ENCODE measurements around the gene GPR153. TPM values are rescaled to one million over a fixed set of nuclear protein-coding genes. Genes with fewer than 3 reads are reported as not detected.

The GPR153 gene
- total RNA-seq, 1 experiment from 2014 or later, result 3.2 TPM

DNA sequence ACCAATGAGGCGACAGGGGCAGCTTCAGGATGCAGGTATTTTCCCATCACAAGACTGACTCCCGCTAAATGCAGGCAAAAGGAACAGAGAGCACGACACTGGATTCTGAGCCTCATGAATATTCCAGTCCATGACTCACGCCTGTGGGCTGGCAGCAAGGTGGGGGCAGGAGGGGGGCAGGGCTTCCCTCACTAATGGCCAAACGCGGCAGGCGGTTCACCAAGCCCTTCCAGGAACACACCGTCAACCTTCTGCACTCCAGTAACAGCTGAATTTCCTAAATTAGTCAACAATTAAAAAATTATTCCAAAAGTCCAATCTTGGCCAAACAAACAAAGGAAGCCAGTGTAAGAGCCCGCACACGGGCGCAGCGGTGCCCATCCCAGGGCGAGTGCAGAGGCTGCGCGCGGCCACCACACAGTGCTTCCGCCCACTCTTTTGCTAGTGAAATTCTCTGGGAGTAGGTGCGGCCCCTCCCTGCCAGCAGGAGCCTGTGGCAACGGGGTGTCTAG, 12.5 kb upstream of the GPR153 start:
- Histone ChIP-seq H3K4me3 (ENCODE audit: low read depth, low read length) (no peak overlapping the region), H3K4me1 (no peaks in the 10 kb centered on the region), H3K36me3 (ENCODE audit: control insufficient read depth, insufficient read depth, low read length) (no peaks in the 10 kb centered on the region; the same call in 1 of the 2 replicates), H3K27me3 (replicated peaks; ENCODE audit: control insufficient read depth, insufficient read depth, low read length) (no peaks in the 10 kb centered on the region), H3K9me3 (no peaks in the 10 kb centered on the region)
- peaks cover 33% of the 10 kb centered on the region for H3K36me3 Mint-ChIP-seq (ENCODE audit: insufficient read depth, unreplicated experiment)
- no peak overlapping the region for H3K27ac Mint-ChIP-seq (ENCODE audit: unreplicated experiment)
- BruUV-seq (replicated peaks), result no TSS peak
- ChIA-PET POLR2A (no interaction called here), CTCF (no interaction called here)
- intact Hi-C loops (cut with micrococcal nuclease; ENCODE audit: unreplicated experiment), result no loop called here
- DNase-seq, result no peak
- no peaks in the 10 kb centered on the region for H3K4me1 Mint-ChIP-seq (ENCODE audit: low read depth, unreplicated experiment)
- H3K27me3 Mint-ChIP-seq (ENCODE audit: insufficient read depth, unreplicated experiment), result no peaks in the 10 kb centered on the region
- no peak overlapping the region for H3K4me3 Mint-ChIP-seq (ENCODE audit: unreplicated experiment)
- H3K9me3 Mint-ChIP-seq (ENCODE audit: unreplicated experiment), result no peaks in the 10 kb centered on the region
- TF ChIP-seq, protein P1, sequence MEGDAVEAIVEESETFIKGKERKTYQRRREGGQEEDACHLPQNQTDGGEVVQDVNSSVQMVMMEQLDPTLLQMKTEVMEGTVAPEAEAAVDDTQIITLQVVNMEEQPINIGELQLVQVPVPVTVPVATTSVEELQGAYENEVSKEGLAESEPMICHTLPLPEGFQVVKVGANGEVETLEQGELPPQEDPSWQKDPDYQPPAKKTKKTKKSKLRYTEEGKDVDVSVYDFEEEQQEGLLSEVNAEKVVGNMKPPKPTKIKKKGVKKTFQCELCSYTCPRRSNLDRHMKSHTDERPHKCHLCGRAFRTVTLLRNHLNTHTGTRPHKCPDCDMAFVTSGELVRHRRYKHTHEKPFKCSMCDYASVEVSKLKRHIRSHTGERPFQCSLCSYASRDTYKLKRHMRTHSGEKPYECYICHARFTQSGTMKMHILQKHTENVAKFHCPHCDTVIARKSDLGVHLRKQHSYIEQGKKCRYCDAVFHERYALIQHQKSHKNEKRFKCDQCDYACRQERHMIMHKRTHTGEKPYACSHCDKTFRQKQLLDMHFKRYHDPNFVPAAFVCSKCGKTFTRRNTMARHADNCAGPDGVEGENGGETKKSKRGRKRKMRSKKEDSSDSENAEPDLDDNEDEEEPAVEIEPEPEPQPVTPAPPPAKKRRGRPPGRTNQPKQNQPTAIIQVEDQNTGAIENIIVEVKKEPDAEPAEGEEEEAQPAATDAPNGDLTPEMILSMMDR (IDR thresholded peaks at IDR 0.05; ENCODE audit: insufficient read depth in 1 of 2, low read depth in 1 of 2, low read length in 1 of 2, severe bottlenecking in 1 of 2, unreplicated experiment in 1 of 2), result no peak

DNA sequence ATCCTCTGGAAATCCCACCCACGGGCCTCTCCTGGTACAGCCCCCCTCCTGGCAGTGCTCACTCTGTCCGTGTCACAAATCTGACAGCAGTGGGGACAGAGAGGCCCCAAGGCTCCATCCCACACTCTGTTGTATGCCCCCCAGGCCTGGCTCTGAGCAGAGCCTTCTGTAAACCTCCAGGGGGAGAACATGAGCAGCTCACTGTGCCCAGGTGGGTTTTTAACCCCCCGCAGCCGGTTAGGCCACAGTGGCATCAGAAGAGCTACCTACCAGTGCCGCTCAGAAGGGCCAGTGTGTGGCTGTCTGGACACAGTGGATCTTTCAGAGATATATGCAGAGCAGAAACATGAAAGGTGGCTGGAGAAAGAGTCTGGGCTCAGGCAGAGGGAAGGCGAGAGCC, 12.0 kb upstream of the GPR153 start:
- Mint-ChIP-seq H3K27ac (ENCODE audit: unreplicated experiment) (no peak overlapping the region), H3K4me3 (ENCODE audit: unreplicated experiment) (no peak overlapping the region), H3K27me3 (ENCODE audit: insufficient read depth, unreplicated experiment) (no peaks in the 10 kb centered on the region), H3K9me3 (ENCODE audit: unreplicated experiment) (no peaks in the 10 kb centered on the region), H3K36me3 (ENCODE audit: insufficient read depth, unreplicated experiment) (peaks cover 28% of the 10 kb centered on the region), H3K4me1 (ENCODE audit: low read depth, unreplicated experiment) (no peaks in the 10 kb centered on the region)
- TF ChIP-seq, protein P1 (IDR thresholded peaks at IDR 0.05; ENCODE audit: insufficient read depth in 1 of 2, low read depth in 1 of 2, low read length in 1 of 2, severe bottlenecking in 1 of 2, unreplicated experiment in 1 of 2), result no peak
- Histone ChIP-seq H3K4me3 (ENCODE audit: low read depth, low read length) (no peak overlapping the region), H3K4me1 (no peaks in the 10 kb centered on the region), H3K9me3 (no peaks in the 10 kb centered on the region), H3K36me3 (ENCODE audit: control insufficient read depth, insufficient read depth, low read length) (no peaks in the 10 kb centered on the region; the same call in 1 of the 2 replicates), H3K27me3 (replicated peaks; ENCODE audit: control insufficient read depth, insufficient read depth, low read length) (no peaks in the 10 kb centered on the region)
- POLR2A ChIA-PET, result no interaction called here
- no peak for DNase-seq
- CTCF ChIA-PET, result no interaction called here
- intact Hi-C loops (cut with micrococcal nuclease; ENCODE audit: unreplicated experiment), result no loop called here
- BruUV-seq (replicated peaks), result no TSS peak

DNA sequence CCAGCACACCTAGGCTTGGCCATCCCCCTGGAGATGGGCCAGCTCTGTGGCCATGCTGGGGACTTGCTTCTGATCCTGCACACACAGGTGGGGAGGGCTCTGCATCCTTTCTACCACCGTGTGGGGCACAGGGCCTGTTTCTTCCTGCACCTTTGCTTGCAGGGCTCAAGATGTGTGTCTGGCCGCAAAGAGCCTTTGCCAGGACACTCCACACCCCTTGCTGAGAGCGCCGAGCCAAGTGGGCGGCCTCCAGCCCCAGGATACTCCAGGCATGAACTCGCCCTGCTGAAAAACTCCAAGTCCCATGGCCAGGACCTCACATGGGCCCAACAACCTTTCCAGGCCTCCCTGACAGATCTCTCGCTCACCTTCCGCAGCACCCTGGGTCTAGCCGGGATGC, 11.6 kb upstream of the GPR153 start:
- POLR2A ChIA-PET, result no interaction called here
- H3K4me3 Mint-ChIP-seq (ENCODE audit: unreplicated experiment), result no peak overlapping the region
- H3K27me3 Mint-ChIP-seq (ENCODE audit: insufficient read depth, unreplicated experiment), result no peaks in the 10 kb centered on the region
- CTCF ChIA-PET, result no interaction called here
- no peaks in the 10 kb centered on the region for H3K27me3 ChIP-seq (replicated peaks; ENCODE audit: control insufficient read depth, insufficient read depth, low read length)
- no peak for DNase-seq
- no peaks in the 10 kb centered on the region for H3K4me1 ChIP-seq
- H3K4me3 ChIP-seq (ENCODE audit: low read depth, low read length), result no peak overlapping the region
- H3K4me1 Mint-ChIP-seq (ENCODE audit: low read depth, unreplicated experiment), result no peaks in the 10 kb centered on the region
- peaks cover 27% of the 10 kb centered on the region for H3K36me3 Mint-ChIP-seq (ENCODE audit: insufficient read depth, unreplicated experiment)
- H3K9me3 Mint-ChIP-seq (ENCODE audit: unreplicated experiment), result no peaks in the 10 kb centered on the region
- H3K9me3 ChIP-seq, result no peaks in the 10 kb centered on the region
- no TSS peak for BruUV-seq (replicated peaks)
- intact Hi-C loops (cut with micrococcal nuclease; ENCODE audit: unreplicated experiment), result no loop called here
- no peaks in the 10 kb centered on the region for H3K36me3 ChIP-seq (ENCODE audit: control insufficient read depth, insufficient read depth, low read length)
- H3K27ac Mint-ChIP-seq (ENCODE audit: unreplicated experiment), result no peak overlapping the region
- TF ChIP-seq, protein P1 (IDR thresholded peaks at IDR 0.05; ENCODE audit: insufficient read depth in 1 of 2, low read depth in 1 of 2, low read length in 1 of 2, severe bottlenecking in 1 of 2, unreplicated experiment in 1 of 2), result no peak

Data from Caco-2 (cell line).